HUES64 (cell line): ENCODE results near the gene BTBD7.
A peak's percentile ranks its signal among the peaks of the same experiment; 100 is the strongest.

Source experiments
- H3K27ac ChIP-seq: 2 replicates; pipeline ENCODE4 v1.7.0; 2013; ENCODE audit warnings: low read depth, low read length, inconsistent platforms
- H3K27me3 ChIP-seq: 2 replicates; pipeline ENCODE4 v1.6.1; 2013; ENCODE audit warnings: mild to moderate bottlenecking, low read length; ENCODE audit not compliant: insufficient read depth
- H3K36me3 ChIP-seq: 2 replicates; pipeline ENCODE4 v1.6.1; 2013; ENCODE audit warnings: mild to moderate bottlenecking, low read length; ENCODE audit not compliant: insufficient read depth
- H3K4me1 ChIP-seq: 2 replicates; pipeline ENCODE4 v1.6.1; 2013; ENCODE audit warnings: mild to moderate bottlenecking, low read length, moderate library complexity; ENCODE audit not compliant: insufficient read depth
- H3K4me3 ChIP-seq: 2 replicates; pipeline ENCODE4 v1.5.1; 2013; ENCODE audit warnings: mild to moderate bottlenecking, low read length, moderate library complexity
- H3K9ac ChIP-seq: 2 replicates; pipeline ENCODE4 v1.6.1; 2013; ENCODE audit warnings: mild to moderate bottlenecking, low read depth, low read length
- H3K9me3 ChIP-seq: 2 replicates; pipeline ENCODE4 v1.6.1; 2013; ENCODE audit warnings: low read depth, low read length; ENCODE audit not compliant: insufficient read depth
- WGBS: fragments of 150-250, 120-280 bp; methylation state at CpG from one replicate; pipeline ENCODE4 v1.1.7; 2013; ENCODE audit warnings: missing lambda C conversion rate; 5-methylcytosine and 5-hydroxymethylcytosine counted together

BTBD7 gene

GRCh38 chr14:93346926-93347721 is 14.3 kb upstream of the BTBD7 start, which contains the start of gene COX8C:
Gene COX8C, plus strand, starts transcription at chr14:93347182. Its CDS starts 87 bp downstream, at chr14:93347269.
- Histone ChIP-seq H3K4me1 (peaks cover 29% of the 10 kb centered on the region), H3K27ac (no peak within 1 kb of the TSS), H3K36me3 (0 out of 2 replicates have a peak, but pooled peaks cover under 1% of the 10 kb centered on the region), H3K27me3 (no peaks in the 10 kb centered on the region), H3K4me3 (no peak within 1 kb of the TSS), H3K9ac (no peak within 1 kb of the TSS), H3K9me3 (peaks cover 16% of the 10 kb centered on the region)
- WGBS, result 97% methylated on average over 60 of the region's 60 CpGs

DNA sequence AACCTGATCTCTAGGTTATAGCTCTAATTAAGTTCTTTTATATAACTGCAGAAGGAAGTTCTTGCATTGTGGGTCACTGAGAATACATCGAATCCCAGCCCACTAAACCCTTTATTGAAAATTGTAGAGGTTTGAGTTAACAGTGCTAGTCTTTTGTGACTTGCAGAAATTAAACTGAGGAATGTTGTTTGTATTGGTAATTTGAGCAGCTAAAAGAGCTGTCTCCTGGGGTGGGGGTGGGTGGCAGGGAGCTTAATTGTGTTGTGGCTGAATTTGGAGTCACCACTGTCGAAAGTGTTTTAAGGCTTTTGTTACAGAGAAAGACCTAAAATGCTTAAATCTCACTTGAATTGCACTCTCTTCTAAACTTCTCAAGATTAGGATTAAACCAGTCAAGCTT is 11.0 kb upstream of the BTBD7 start:
- 21% methylated on average over 2 of the region's 2 CpGs for WGBS
- Histone ChIP-seq H3K9ac (peak overlapping the region; percentile 70), H3K4me1 (peaks cover 24% of the 10 kb centered on the region), H3K9me3 (peaks cover 34% of the 10 kb centered on the region), H3K27me3 (no peaks in the 10 kb centered on the region), H3K36me3 (0 out of 2 replicates have a peak, but pooled peaks cover 9% of the 10 kb centered on the region), H3K27ac (peak overlapping the region; percentile 95), H3K4me3 (peak overlapping the region; percentile 30)

DNA sequence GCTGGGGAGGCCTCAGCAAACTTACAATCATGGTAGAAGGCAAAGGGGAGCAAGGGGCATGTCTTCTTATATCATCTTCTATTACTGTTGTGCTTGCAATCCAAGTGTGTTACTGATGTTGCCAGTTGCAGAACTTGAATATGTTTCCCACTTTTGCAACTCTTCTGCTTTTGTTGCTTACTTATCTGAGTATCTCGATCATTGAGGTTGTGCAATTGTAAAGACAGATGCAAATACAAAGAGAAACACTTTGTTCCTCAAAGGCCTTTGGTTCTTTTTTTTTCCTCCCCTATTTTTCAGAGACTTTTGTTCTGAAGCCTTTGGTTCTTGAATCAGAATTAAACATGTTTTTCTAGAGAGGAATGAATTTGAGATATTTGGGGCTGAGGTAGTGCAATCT is 10.4 kb upstream of the BTBD7 start:
- Histone ChIP-seq H3K36me3 (0 out of 2 replicates have a peak, but pooled peaks cover 9% of the 10 kb centered on the region), H3K9me3 (peaks cover 34% of the 10 kb centered on the region), H3K4me1 (peaks cover 24% of the 10 kb centered on the region), H3K9ac (peak overlapping the region; percentile 61; the same call in 1 of the 2 replicates), H3K27ac (peak overlapping the region; percentile 95), H3K4me3 (no peak overlapping the region), H3K27me3 (no peaks in the 10 kb centered on the region)
- WGBS, result 80% methylated on average over 1 of the region's 1 CpG

DNA sequence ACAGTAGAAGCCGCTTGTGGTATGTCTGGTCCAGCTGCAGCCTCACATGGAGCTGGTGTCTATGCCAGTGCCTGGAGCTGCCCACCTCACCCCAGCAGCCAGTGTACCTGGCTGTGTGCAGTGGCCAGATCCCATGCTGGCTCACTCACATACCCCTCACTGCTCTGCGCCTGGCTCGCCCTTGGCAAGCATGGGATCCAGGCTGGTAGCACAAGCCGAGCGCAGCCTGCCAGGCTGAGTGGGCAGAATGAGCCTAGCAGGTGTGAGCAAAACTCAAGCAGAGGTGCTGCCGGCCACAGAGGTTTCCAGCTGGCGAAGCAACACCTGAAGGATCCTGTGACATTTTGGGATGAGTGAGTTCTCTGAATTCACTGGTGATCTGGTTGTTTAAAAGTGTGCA is 5.0 kb upstream of the BTBD7 start:
- Histone ChIP-seq H3K27ac (no peak overlapping the region), H3K27me3 (no peaks in the 10 kb centered on the region), H3K9me3 (peaks cover 38% of the 10 kb centered on the region), H3K9ac (no peak overlapping the region), H3K4me1 (peaks cover 20% of the 10 kb centered on the region), H3K4me3 (no peak overlapping the region), H3K36me3 (0 out of 2 replicates have a peak, but pooled peaks cover 9% of the 10 kb centered on the region)
- 97% methylated on average over 7 of the region's 7 CpGs for WGBS

- no peak overlapping the region for H3K4me3 ChIP-seq
- no peak overlapping the region for H3K27ac ChIP-seq
- H3K4me1 ChIP-seq, result peaks cover 20% of the 10 kb centered on the region
- H3K9ac ChIP-seq, result no peak overlapping the region
- no peaks in the 10 kb centered on the region for H3K27me3 ChIP-seq
- H3K36me3 ChIP-seq, result 0 out of 2 replicates have a peak, but pooled peaks cover 9% of the 10 kb centered on the region
- peaks cover 32% of the 10 kb centered on the region for H3K9me3 ChIP-seq
- WGBS, result 98% methylated on average over 4 of the region's 4 CpGs
These were observed 4.4 kb upstream of the BTBD7 start for GRCh38 chr14:93337143-93337753.

DNA sequence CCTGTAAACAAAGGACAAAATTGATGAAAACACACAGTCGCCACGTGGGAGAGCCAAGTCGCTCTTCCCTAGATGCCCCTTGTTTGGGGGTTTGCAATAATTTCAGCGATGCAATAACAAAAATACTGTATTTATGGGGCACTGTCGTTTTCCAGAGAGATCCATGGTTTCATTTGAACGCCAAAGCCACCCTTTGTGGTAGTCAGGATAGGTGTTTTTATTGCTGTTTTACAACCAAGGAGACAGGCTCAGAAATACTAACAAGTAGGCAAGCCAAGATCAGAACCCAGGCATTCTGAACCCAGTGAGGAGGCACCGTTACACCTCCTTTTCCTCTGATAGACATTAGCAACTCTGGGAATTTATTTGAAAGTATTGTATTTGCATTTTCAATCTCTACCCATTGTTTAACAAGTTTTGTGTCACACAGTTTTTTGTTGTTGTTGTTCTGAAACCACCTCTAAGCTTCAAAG is 831 bp upstream of the BTBD7 start:
- H3K36me3 ChIP-seq, result no peaks in the 10 kb centered on the region
- peaks cover 38% of the 10 kb centered on the region for H3K4me1 ChIP-seq
- peak overlapping the region; percentile 71 for H3K9ac ChIP-seq
- H3K4me3 ChIP-seq, result peak overlapping the region; percentile 72
- no peaks in the 10 kb centered on the region for H3K27me3 ChIP-seq
- H3K27ac ChIP-seq, result peak overlapping the region; percentile 46; the same call in 1 of the 2 replicates
- peaks cover 13% of the 10 kb centered on the region for H3K9me3 ChIP-seq
- 24% methylated on average over 7 of the region's 7 CpGs for WGBS

DNA sequence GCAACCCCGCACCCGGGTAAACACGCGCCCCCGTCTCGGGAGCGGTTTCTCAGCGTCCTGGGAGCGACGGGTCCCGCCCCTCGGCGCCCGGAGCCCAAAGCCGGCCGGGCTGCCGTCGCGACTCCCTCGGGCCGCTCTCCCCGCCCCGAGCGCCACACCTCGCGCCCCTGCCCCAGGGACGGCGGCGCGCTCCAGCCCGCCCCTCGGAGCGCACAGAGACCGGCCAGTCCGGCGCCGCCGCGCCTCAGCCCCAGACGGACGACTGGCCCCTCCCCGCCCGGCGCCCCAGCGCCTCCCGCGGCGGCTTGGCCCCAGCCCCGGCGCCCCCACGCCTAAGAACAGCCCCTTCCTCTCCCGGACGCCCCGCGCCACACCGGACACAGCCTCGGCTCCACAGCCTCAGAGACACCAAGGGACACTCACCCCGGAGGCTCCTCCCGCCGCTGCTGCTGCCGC is 411 bp downstream of the BTBD7 start:
- Histone ChIP-seq H3K27me3 (no peaks in the 10 kb centered on the region), H3K4me1 (peaks cover 38% of the 10 kb centered on the region), H3K9me3 (peaks cover 10% of the 10 kb centered on the region), H3K27ac (peak overlapping the region; percentile 84), H3K36me3 (no peaks in the 10 kb centered on the region), H3K9ac (peak overlapping the region; percentile 86), H3K4me3 (peak overlapping the region; percentile 72)
- under 1% methylated on average over 61 of the region's 61 CpGs for WGBS

DNA sequence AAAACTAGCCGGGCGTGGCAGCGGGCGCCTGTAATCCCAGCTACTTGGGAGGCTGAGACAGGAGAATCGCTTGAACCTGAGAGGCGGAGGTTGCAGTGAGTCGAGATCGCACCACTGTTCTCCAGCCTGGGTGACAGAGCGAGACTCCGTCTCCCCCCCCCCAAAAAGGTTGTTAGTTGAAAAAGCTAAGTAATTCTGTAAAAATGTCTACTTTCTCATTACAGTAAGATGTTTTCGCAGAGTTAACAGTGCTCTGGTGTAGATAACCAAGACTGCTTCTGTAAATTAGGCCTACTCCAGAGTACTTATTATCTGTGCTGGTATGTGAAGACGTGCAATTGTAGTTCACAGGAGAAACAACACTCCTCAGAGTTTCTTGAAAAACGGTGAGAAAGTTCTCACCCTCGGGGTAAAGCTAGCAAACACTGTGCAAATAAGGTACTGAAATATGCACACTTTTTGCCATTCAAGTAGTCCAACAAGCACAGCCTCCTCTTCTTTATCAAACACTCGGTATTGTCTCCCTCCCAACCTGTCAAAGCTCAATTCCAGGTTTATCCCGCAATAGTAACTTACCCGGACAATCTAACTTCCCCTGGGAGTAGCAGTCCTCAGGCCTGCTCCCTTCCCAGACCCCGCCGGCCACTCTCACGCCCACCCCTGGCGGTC is 974 bp downstream of the BTBD7 start:
- no peaks in the 10 kb centered on the region for H3K36me3 ChIP-seq
- 25% methylated on average over 19 of the region's 21 CpGs for WGBS
- peak overlapping the region; percentile 84; the same call in 1 of the 2 replicates for H3K27ac ChIP-seq
- H3K4me3 ChIP-seq, result peak overlapping the region; percentile 72
- no peaks in the 10 kb centered on the region for H3K27me3 ChIP-seq
- peak overlapping the region; percentile 86 for H3K9ac ChIP-seq
- peaks cover 4% of the 10 kb centered on the region for H3K9me3 ChIP-seq
- H3K4me1 ChIP-seq, result peaks cover 38% of the 10 kb centered on the region

DNA sequence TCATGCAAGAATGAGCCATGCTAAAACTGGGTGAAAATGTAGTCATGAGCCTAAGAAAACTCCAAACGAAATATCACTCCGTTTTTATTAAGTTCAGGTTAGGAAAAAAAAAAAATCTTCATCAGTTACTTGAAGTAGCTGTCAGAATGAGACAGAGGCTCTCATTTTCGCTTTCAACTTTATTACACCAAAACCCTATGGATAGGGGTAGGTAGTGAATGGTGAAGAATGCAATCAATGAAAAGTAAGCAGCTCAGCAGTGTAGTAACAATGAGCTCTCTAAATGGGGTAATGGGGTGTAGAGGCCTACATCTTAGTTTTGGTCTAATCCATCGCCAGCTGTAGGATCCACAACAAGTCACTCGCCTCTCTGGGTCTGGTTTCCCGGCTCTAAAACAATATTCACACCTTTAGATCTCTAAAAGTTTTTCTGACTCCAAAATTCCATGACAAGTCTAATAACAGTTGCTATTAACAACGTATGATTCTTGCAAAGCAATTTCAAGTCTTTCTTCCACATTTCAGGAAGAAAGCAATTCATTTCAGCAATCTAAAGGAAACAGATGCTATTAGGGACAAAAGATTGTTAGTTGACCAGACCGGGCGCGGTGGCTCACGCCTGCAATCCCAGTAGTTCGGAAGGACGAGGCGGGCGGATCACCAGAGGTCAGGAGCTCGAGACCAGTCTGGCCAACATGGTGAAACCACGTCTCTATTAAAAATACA is 1.7 kb downstream of the BTBD7 start:
- H3K9ac ChIP-seq, result no peak overlapping the region
- H3K27ac ChIP-seq, result no peak overlapping the region
- 60% methylated on average over 16 of the region's 17 CpGs for WGBS
- H3K4me3 ChIP-seq, result peak overlapping the region; percentile 72
- H3K27me3 ChIP-seq, result no peaks in the 10 kb centered on the region
- H3K36me3 ChIP-seq, result no peaks in the 10 kb centered on the region
- peaks cover 38% of the 10 kb centered on the region for H3K4me1 ChIP-seq
- H3K9me3 ChIP-seq, result no peaks in the 10 kb centered on the region

- Histone ChIP-seq H3K9me3 (no peaks in the 10 kb centered on the region), H3K36me3 (no peaks in the 10 kb centered on the region), H3K27ac (no peak overlapping the region), H3K4me3 (0 out of 2 replicates have a peak overlapping the region, but pooled peaks have one; percentile 72), H3K4me1 (peaks cover 38% of the 10 kb centered on the region), H3K27me3 (no peaks in the 10 kb centered on the region), H3K9ac (no peak overlapping the region)
- 88% methylated on average over 2 of the region's 2 CpGs for WGBS
These were observed 2.2 kb downstream of the BTBD7 start for GRCh38 chr14:93330609-93331000.
